A673 (cell line): ENCODE data around the gene PPP2R2D. TPM values are rescaled to one million over a fixed set of nuclear protein-coding genes. Genes with fewer than 3 reads are reported as not detected.

Experiments
- BruUV-seq: library from RNA; stranded (reverse); fragments of 400-500 nt; replicated peaks from 2 replicates; lab custom pipeline; 2021; lab: Mats Ljungman, UMichigan
- CTCF ChIA-PET: fragments of 300-600 bp; sonication (Branson Sonifier 250); formaldehyde crosslinking; loops from one replicate; lab custom pipeline; 2022; ENCODE audit warnings: antibody characterized with exemption; lab: Charles Lee
- POLR2A ChIA-PET: fragments of 300-600 bp; sonication (Branson Sonifier 250); formaldehyde crosslinking; loops from one replicate; lab custom pipeline; 2022; ENCODE audit warnings: antibody characterized with exemption; ENCODE audit not compliant: low non-redundant PET; lab: Charles Lee
- DNase-seq: peaks from one replicate; pipeline ENCODE4 v3.0.0-alpha.2; 2015; ENCODE audit warnings: low spot score
- H3K27ac ChIP-seq: fragments of 200-600 bp; sonication (generic); 2 replicates; pipeline ENCODE4 v1.5.1; 2016; ENCODE audit warnings: mixed run types, low read depth, mild to moderate bottlenecking, mixed read lengths, antibody characterized with exemption, low read length; ENCODE audit not compliant: poor library complexity, severe bottlenecking
- H3K27me3 ChIP-seq: fragments of 200-600 bp; sonication (generic); replicated peaks from 2 replicates; pipeline ENCODE4 v1.6.1; 2017; ENCODE audit warnings: mixed run types, low read depth, mild to moderate bottlenecking, mixed read lengths, antibody characterized with exemption, low read length; ENCODE audit not compliant: insufficient read depth, poor library complexity
- H3K36me3 ChIP-seq: fragments of 200-600 bp; sonication (generic); 2 replicates; pipeline ENCODE4 v1.6.1; 2016; ENCODE audit warnings: mixed run types, mild to moderate bottlenecking, mixed read lengths, antibody characterized with exemption, low read length; ENCODE audit not compliant: insufficient read depth, poor library complexity, severe bottlenecking
- H3K4me1 ChIP-seq: fragments of 200-600 bp; sonication (generic); 2 replicates; pipeline ENCODE4 v1.6.1; 2017; ENCODE audit warnings: mixed run types, mild to moderate bottlenecking, mixed read lengths, antibody characterized with exemption, low read length; ENCODE audit not compliant: insufficient read depth, poor library complexity, severe bottlenecking
- H3K4me3 ChIP-seq: fragments of 200-600 bp; sonication (generic); 2 replicates; pipeline ENCODE4 v1.5.1; 2016; ENCODE audit warnings: low read depth, mixed run types, mild to moderate bottlenecking, mixed read lengths, low read length; ENCODE audit not compliant: poor library complexity, severe bottlenecking
- H3K9me3 ChIP-seq: fragments of 200-600 bp; sonication (generic); 2 replicates; pipeline ENCODE4 v1.6.1; 2016; ENCODE audit warnings: mixed run types, low read depth, mild to moderate bottlenecking, mixed read lengths, antibody characterized with exemption, low read length; ENCODE audit not compliant: poor library complexity, severe bottlenecking
- EZH2 ChIP-seq: fragments of 200-600 bp; sonication (generic); IDR thresholded peaks from 2 replicates; pipeline ENCODE4 v1.6.1; 2017; ENCODE audit warnings: borderline replicate concordance, low read depth, mild to moderate bottlenecking, mixed read lengths, antibody characterized with exemption, low read length; ENCODE audit not compliant: poor library complexity, severe bottlenecking
- intact Hi-C: fragments of 100-400 bp; cut with micrococcal nuclease; formaldehyde crosslinking; loops from one replicate; pipeline ENCODE4 v1.10.0; 2022; ENCODE audit not compliant: unreplicated experiment
- total RNA-seq: library from RNA; stranded (reverse); gene quantifications from 2 replicates; pipeline ENCODE4 v1.2.3, GENCODE V29; 2021
- TF ChIP-seq, protein P1 (sequence below): fragments of 300-800, 200-600 bp; sonication (generic); conservative IDR thresholded peaks from 2 replicates; pipeline ENCODE4 v1.5.1; 2017; ENCODE audit warnings: low read depth, mild to moderate bottlenecking, antibody characterized with exemption, low read length, moderate library complexity, mixed read lengths

PPP2R2D gene
- total RNA-seq, 1 experiment from 2014 or later = 49.1 TPM

DNA sequence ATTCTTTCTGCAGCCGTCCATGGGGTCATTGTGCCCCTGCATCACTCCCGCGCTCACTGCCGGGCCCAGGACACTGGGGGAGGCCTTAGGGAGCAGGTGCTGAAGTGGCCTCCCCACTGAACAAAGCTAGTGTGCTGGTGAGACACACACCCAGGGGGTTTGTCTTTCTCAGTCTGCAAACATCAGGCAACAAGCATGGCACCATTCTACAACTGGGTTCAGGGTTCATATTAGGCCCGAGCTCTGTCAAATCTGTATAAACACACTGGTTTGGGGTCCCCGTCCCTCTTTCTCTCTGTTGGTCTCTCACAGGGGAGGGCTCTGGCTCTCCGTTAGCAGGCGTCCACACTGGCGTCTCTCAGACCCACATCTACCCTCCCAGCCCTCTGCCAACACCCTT, 11.1 kb upstream of the PPP2R2D start:
- no peak overlapping the region for H3K27ac ChIP-seq
- ChIA-PET CTCF (no interaction called here), POLR2A (no interaction called here)
- TF ChIP-seq, protein P1, sequence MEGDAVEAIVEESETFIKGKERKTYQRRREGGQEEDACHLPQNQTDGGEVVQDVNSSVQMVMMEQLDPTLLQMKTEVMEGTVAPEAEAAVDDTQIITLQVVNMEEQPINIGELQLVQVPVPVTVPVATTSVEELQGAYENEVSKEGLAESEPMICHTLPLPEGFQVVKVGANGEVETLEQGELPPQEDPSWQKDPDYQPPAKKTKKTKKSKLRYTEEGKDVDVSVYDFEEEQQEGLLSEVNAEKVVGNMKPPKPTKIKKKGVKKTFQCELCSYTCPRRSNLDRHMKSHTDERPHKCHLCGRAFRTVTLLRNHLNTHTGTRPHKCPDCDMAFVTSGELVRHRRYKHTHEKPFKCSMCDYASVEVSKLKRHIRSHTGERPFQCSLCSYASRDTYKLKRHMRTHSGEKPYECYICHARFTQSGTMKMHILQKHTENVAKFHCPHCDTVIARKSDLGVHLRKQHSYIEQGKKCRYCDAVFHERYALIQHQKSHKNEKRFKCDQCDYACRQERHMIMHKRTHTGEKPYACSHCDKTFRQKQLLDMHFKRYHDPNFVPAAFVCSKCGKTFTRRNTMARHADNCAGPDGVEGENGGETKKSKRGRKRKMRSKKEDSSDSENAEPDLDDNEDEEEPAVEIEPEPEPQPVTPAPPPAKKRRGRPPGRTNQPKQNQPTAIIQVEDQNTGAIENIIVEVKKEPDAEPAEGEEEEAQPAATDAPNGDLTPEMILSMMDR = no peak
- TF ChIP-seq EZH2 = no peak
- intact Hi-C loops = loop anchor here (5.0 kb wide), 1 partner anchor 253 kb away; no protein-coding TSS in a partner anchor
- BruUV-seq = no TSS peak
- H3K9me3 ChIP-seq = no peaks in the 10 kb centered on the region
- no peak overlapping the region for H3K4me3 ChIP-seq
- H3K4me1 ChIP-seq = no peaks in the 10 kb centered on the region
- H3K36me3 ChIP-seq = no peaks in the 10 kb centered on the region
- no peaks in the 10 kb centered on the region for H3K27me3 ChIP-seq
- DNase-seq = no peak

- Histone ChIP-seq H3K4me1 (no peaks in the 10 kb centered on the region), H3K4me3 (no peak overlapping the region), H3K27ac (no peak overlapping the region), H3K27me3 (no peaks in the 10 kb centered on the region), H3K9me3 (no peaks in the 10 kb centered on the region), H3K36me3 (no peaks in the 10 kb centered on the region)
- CTCF ChIA-PET = no interaction called here
- POLR2A ChIA-PET = no interaction called here
- DNase-seq = no peak
- TF ChIP-seq, protein P1 = no peak
- no peak for TF ChIP-seq EZH2
- BruUV-seq = no TSS peak
- intact Hi-C loops = no loop called here
Observed at GRCh38 chr10:131890276-131891195, 10.3 kb upstream of the PPP2R2D start.

DNA sequence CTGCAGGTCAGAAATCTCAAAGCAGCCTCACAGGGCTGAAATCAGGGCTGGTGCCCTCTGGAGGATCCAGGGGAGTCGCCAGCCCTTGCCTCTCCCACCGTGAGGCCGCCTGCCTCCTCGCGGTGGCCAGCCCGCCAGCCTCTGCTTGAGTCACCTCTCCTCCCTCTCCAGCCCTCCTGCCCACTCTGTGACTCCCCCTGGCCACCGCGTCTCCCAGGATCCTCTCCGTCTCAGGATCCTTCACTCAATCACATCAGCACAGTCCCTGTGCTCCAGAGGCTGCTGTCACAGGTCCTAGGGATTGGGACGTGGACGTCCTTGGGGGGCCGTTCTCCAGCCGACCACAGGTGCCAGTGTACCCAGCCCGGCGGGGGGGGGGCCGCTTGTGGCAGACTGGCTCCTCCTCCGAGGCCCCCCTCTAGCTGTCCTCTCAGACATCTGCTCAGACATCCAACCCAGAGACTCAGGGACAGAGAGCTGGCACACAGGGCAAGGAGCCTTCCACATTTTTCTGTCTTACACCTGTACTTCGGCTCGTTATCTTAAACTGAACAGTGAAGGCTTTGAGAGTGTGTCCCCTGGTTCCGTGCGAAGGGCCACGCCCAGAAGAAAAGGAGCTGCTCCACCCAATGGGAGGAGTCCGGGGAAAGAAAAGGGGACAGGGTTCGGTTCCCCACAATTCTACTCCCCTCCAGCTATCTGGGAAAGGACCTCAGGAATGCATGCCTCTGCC, 9.4 kb upstream of the PPP2R2D start:
- ChIA-PET CTCF (no interaction called here), POLR2A (no interaction called here)
- H3K27ac ChIP-seq = no peak overlapping the region
- DNase-seq = no peak
- TF ChIP-seq, protein P1 = 0 out of 2 replicates have a peak, but pooled peaks have one; percentile 10
- TF ChIP-seq EZH2 = no peak
- H3K4me3 ChIP-seq = no peak overlapping the region
- H3K4me1 ChIP-seq = no peaks in the 10 kb centered on the region
- no peaks in the 10 kb centered on the region for H3K36me3 ChIP-seq
- H3K27me3 ChIP-seq = no peaks in the 10 kb centered on the region
- intact Hi-C loops = no loop called here
- no peaks in the 10 kb centered on the region for H3K9me3 ChIP-seq
- BruUV-seq = no TSS peak
